ENCODE data around the gene GPX4.

GPX4 gene

DNA sequence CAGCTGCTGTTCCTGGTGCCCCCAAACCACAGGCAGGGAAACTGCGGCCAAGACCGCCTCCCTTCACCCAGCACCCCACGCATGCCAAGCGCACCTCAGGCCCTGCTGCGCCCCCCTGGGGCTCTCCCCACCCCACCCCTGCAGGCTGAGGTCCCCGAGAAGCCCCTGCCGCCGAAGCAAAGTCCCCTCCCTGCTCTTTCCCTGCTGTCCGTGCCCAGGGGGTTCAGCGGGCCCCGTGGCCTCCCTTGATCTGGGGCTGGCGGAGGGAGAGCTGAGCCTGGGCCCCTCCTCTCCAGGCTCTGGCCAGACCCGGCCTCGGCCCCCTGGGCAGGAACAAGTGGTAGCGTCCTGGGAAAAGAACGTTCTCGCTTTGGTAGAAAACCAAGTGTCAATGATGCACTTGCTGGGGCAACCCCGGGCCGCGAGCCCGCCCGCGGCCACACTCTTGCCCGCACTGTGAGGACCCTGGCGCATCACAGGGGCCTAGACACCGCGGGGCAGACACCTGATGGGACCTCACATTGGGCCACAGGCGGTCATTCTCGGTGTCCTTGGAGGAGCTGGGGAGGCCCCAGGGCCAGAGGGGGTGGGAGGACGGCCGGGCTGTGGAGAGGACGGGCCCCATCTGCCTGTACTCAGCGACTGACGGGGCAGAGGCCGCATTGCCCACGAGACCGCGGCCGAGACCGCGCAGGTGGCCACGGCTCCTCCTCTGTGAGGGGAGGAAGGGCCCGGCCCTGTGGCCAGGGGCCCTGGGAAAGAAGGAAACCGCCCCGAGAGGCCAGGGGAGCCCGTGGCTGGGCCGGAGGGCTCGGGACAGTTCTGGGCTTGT lies 29.0 kb downstream of the GPX4 start:
- DNase-seq = no peak

- no peak for DNase-seq
These were observed 29.7 kb downstream of the GPX4 start for GRCh38 chr19:1133471-1133929.

DNA sequence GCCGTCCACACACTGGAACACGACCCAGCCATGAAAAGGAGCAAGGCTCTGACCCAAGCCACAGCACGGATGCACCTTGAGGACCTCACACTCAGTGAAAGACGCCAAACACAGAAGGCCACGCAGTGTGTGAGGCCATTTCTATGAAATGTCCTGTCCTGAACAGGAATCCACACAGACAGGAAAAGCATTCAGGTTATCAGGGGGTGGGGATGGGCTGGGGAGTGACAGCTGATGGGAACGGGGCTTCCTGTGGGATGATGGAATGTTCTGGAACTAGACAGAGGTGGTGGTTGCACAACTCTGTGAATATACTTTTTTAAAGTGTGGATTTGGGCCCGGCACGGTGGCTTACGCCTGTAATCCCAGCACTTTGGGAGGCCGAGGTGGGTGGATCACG lies 30.6 kb downstream of the GPX4 start:
- no peak for DNase-seq

DNA sequence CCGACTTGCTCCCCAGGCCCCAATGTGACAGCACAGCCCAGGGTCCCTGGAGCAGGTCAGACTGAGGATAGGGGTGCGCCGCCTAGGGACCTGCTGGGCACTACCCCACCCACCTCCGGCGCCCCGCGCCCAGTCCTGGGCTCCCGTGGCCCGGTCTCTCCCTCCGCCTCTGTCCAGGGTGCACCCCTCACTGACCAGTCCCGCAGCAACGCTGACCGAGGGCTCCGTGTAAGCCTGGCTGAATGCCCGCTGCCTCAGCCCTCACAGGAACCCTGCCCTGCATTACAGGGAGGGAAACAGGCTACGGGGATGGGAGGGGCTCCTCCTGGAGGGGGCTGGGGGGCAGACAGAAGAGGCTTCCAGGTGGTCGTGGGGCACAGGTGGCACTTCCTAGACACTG lies 31.7 kb downstream of the GPX4 start:
- DNase-seq = no peak

GRCh38 chr19:1136201-1136600 lies 32.4 kb downstream of the GPX4 start:
- DNase-seq = no peak

- DNase-seq = no peak
These were observed 33.0 kb downstream of the GPX4 start for GRCh38 chr19:1136621-1137317.

DNA sequence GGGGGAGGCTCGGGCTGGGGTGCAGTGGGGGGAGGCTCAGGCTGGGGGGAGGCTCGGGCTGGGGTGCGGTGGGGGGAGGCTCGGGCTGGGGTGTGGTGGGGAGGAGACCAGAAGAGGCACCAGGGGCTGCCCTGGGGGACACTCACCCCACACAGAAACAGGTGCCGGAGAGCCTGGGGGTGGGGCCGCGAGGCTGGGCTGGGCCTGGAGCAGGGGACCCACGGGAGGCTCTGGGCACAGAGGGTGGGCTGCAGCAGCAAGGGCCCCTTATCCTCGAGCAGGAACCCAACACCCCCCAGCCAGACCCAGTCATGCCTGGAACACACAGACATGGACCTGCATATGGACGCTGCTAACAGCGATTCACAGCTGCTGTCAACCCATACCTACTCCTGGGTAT lies 34.3 kb downstream of the GPX4 start:
- DNase-seq = no peak

- DNase-seq = no peak
These were observed 35.3 kb downstream of the GPX4 start for GRCh38 chr19:1139126-1139525.

- DNase-seq = no peak
These were observed 36.7 kb downstream of the GPX4 start for GRCh38 chr19:1140272-1141027.

- no peak for DNase-seq
These were observed 38.1 kb downstream of the GPX4 start for GRCh38 chr19:1141944-1142343.

DNA sequence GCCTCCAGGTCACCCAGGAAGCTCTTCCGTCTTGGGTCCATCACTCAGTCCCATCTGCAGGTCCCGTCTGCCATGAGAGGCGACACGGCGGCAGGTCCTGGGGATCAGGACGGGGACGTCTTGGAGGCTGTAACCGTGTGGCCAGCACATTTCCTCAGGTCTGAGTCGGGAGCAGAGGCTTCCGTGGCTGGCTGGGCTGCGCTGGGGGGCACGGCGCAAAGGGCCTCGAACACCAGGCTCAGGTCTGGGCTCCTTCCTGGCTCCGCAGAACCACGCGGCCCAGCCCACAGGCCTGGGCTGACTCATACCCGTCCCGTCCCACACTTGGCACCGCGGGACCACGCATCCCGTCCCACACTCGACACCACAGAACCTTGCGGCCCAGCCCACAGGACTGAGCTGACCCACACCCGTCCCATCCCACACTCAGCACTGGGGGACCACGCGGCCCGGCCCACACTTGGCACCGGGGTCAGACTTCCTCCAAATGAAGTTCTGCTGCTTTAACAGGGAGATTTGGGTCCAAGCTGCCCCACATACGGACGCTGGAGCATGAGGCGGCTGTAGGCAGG lies 40.1 kb downstream of the GPX4 start:
- DNase-seq = no peak

DNA sequence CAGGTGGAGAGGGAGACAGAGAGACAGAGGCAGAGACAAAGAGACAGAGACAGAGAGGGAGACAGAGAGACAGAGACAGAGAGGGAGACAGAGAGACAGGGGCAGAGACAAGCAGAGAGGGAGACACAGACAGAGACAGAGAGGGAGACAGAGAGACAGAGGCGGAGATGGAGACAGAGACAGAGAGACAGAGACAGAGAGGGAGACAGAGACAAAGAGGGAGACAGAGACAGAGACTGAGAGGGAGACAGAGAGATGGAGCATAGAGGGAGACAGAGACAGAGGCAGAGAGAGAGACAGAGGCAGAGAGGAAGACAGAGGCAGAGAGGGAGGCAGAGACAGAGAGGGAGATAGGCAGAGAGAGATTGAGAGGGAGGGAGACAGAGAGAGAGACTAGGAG lies 40.9 kb downstream of the GPX4 start:
- DNase-seq = no peak

GRCh38 chr19:1145635-1146411 lies 42.0 kb downstream of the GPX4 start:
- DNase-seq = no peak

- no peak for DNase-seq
These were observed 42.6 kb downstream of the GPX4 start for GRCh38 chr19:1146412-1146699.

- DNase-seq = no peak
These were observed 43.3 kb downstream of the GPX4 start for GRCh38 chr19:1146858-1147780.

GRCh38 chr19:1147934-1148549 lies 44.2 kb downstream of the GPX4 start:
- no peak for DNase-seq

DNA sequence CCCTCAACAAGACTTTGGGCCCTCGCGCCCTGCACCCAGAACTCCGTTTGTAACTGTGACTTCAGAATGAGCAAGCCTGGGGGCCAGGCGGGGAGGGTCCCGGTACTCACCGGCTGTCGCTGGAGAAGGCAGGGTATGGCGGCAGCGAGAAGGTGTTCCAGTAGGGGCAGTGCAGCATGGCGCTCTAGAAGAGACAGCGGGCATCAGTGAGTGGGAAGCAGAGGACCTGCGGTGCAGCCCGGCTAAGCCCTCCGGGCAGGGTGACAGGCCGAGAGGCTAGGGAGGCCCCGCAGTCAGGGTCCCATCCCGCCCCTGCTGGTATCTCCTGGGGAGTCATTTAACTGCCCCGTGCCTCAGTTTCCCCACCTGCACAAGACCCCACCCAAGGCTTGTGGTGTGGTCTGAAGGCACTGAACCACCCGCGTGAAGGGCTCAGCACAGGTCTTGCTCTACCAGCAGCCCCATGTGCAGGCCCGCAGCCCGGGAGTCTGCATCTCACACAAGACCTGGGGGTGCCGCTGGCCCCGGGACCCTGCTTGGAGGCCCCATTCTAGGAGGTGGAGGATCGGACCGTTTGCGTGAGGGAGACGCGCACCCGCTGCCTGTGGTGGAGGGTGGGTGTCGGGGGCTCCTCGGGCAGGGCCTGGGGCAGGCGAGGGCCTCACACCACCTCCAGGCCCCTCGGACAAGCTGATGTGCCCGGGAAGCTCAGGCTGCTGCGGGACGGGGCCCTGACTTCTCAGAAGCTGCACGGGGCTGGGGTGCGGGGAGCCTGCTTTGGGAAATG lies 45.7 kb downstream of the GPX4 start:
- DNase-seq = no peak

DNA sequence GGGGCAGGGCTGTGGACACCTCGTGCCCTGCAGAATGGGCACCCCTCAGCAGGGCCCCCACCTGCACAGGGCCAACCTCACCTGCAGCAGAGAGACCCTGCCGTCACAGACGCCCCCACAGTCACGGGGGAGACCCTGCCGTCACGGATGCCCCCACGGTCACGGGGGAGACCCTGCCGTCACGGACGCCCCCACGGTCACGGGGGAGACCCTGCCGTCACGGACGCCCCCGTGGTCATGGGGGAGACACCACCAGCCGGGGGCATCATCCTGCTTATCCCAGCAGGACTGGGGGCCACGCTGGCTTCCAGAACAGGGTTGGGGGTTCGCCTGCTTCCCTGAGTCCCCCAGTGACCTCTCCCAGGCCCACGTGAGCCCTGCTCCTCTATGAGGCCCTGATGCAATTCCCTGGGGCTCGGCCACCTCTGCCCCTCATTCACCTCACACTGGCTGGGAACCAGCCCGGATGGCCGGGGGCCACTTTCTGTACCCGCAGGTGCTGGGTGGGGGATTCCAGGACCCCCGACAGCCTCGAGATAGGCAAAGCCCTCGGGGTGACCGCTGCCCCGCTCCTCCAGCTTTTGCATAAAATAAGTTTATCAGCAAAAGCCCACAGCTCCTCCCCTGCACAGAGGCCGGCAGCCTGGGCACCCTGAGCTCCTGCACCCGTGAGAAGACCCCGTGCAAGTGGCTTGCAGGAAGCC lies 46.7 kb downstream of the GPX4 start:
- DNase-seq = no peak

- DNase-seq = no peak
These were observed 47.4 kb downstream of the GPX4 start for GRCh38 chr19:1151037-1151724.
